Ascending aorta (tissue), 2 donors: ENCODE results near the gene TMEM263. TPM values are rescaled to one million over a fixed set of nuclear protein-coding genes. Genes with fewer than 3 reads are reported as not detected.

Experiments used
- DNase-seq, 2 donors: peaks; one replicate each; pipeline ENCODE4 v3.0.0-alpha.2; 2019; ENCODE audit warnings: low spot score in 2 of 2
- H3K27ac ChIP-seq, 2 donors: fragments of 200-600 bp; sonication (generic); one replicate each; pipeline ENCODE4 v1.5.1; 2016 to 2017; ENCODE audit warnings: mild to moderate bottlenecking in 1 of 2
- H3K27me3 ChIP-seq: fragments of 200-600 bp; sonication (generic); one replicate; pipeline ENCODE4 v1.5.1; 2017
- H3K36me3 ChIP-seq, 2 donors: fragments of 200-600 bp; sonication (generic); one replicate each; pipeline ENCODE4 v1.5.1; 2016
- H3K4me1 ChIP-seq, 2 donors: fragments of 200-600 bp; sonication (generic); one replicate each; pipeline ENCODE4 v1.5.1; 2016 to 2017; ENCODE audit warnings: mild to moderate bottlenecking in 1 of 2
- H3K4me3 ChIP-seq, 2 donors: fragments of 200-600 bp; sonication (generic); one replicate each; pipeline ENCODE4 v1.5.1; 2016 to 2017; ENCODE audit warnings: mild to moderate bottlenecking in 1 of 2
- H3K9me3 ChIP-seq, 2 donors: fragments of 200-600 bp; sonication (generic); one replicate each; pipeline ENCODE4 v1.5.1; 2016
- intact Hi-C: fragments of 100-400 bp; cut with DNase I; formaldehyde crosslinking; loops from one replicate; pipeline ENCODE4 v1.15.1; 2023
- total RNA-seq: library from RNA; depleted of rRNA; stranded (reverse); fragments of >200 nt; gene quantifications from one replicate; pipeline ENCODE4 v1.1.0, GENCODE V29; 2016
- TF ChIP-seq, protein P1 (sequence below), 3 experiments: fragments of 200-600 bp in 2 of 3; fragments of 450-650 bp in 1 of 3; sonication (generic) in 2 of 3; IDR thresholded peaks; one replicate each; pipeline ENCODE4 v1.5.1; 2016 to 2019; ENCODE audit warnings: antibody characterized with exemption in 3 of 3, mild to moderate bottlenecking in 1 of 3, moderate library complexity in 1 of 3

The TMEM263 gene
- total RNA-seq, 1 donor from 2014 or later, result 27.0 TPM

DNA sequence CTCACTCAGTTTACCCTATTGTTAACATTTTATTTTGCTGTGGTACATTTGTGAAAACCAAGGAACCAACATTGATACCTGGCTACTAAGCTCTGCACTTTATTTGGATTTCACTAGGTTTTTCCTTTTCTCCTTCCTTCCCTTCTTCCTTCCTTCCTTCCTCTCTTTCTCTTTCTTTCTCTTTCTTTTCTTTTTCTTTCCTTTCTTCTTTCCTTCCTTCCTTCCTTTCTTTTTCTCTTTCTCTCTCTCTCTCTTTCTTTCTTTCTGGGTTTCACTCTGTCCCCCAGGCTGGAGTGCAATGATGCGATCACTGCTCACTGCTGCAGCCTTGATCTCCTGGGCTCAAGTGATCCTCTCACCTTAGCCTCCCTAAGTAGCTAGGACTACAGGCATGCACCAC lies 29.1 kb upstream of the TMEM263 start:
- Histone ChIP-seq H3K4me3 (no peak overlapping the region), H3K27me3 (no peaks in the 10 kb centered on the region), H3K4me1 (no peaks in the 10 kb centered on the region), H3K27ac (no peak overlapping the region), H3K9me3 (no peaks in the 10 kb centered on the region), H3K36me3 (no peaks in the 10 kb centered on the region)
- TF ChIP-seq, protein P1, sequence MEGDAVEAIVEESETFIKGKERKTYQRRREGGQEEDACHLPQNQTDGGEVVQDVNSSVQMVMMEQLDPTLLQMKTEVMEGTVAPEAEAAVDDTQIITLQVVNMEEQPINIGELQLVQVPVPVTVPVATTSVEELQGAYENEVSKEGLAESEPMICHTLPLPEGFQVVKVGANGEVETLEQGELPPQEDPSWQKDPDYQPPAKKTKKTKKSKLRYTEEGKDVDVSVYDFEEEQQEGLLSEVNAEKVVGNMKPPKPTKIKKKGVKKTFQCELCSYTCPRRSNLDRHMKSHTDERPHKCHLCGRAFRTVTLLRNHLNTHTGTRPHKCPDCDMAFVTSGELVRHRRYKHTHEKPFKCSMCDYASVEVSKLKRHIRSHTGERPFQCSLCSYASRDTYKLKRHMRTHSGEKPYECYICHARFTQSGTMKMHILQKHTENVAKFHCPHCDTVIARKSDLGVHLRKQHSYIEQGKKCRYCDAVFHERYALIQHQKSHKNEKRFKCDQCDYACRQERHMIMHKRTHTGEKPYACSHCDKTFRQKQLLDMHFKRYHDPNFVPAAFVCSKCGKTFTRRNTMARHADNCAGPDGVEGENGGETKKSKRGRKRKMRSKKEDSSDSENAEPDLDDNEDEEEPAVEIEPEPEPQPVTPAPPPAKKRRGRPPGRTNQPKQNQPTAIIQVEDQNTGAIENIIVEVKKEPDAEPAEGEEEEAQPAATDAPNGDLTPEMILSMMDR (IDR thresholded peaks at IDR 0.05), result no peak
- DNase-seq, result no peak
- intact Hi-C loops, result no loop called here

DNA sequence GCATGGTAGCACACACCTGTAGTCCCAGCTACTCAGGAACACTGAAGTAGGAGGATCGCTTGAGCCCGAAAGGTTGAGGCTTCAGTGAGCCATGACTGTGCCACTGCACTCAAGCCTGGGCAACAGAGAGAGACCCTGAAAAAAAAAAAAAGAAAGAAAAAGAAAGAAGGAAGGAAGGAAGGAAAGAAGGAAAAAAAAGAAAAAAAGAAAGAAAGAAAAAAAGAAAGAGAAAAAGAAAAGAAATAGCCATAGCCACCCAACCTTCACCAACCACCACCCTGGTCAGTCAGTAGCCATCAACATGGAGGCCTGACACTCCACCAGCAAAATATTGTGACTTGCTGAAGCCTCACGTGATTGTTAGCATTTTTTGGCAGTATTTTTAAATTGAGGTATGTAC lies 21.4 kb upstream of the TMEM263 start:
- no peak overlapping the region for H3K27ac ChIP-seq
- no peaks in the 10 kb centered on the region for H3K27me3 ChIP-seq
- no peak overlapping the region for H3K4me3 ChIP-seq
- H3K9me3 ChIP-seq, result no peaks in the 10 kb centered on the region
- no peak for DNase-seq
- TF ChIP-seq, protein P1 (IDR thresholded peaks at IDR 0.05), result no peak
- H3K36me3 ChIP-seq, result no peaks in the 10 kb centered on the region
- intact Hi-C loops, result no loop called here
- no peaks in the 10 kb centered on the region for H3K4me1 ChIP-seq

DNA sequence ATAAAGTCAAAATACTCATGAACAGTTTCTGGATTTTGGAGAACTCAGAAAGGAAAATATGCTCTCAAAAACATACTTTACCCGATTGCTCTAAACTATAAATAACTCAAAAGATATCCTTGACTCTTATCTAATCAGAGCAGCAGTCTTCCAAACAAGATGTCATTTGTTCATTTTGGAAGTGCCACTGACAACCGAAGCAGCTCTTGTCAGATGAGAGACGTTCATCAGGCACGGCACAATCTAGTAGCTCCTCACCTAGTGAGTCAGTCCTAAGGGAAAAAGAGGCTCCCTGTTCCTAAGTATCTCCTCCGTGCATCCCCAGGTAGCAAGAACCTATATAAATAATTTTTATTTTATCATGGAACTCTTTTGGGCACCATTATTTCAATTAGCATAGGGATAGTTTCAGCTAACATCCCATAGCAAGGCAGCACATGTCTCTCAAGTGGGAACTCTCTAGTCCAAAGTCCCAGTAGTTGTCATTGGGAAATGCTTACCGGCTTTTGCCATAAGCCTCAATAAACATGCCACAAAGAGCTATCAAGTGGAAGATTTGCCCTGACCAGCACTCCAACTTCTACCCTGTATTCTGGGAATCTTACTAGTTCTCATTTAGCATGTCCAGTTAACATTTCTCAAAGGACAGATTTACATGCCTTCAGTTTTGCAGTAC lies 14.1 kb upstream of the TMEM263 start:
- no peak for DNase-seq
- Histone ChIP-seq H3K4me3 (no peak overlapping the region), H3K27ac (peak overlapping the region; percentile 39 to 43), H3K9me3 (no peaks in the 10 kb centered on the region), H3K4me1 (peaks cover 0 to 7% of the 10 kb centered on the region in 2 donors), H3K36me3 (no peaks in the 10 kb centered on the region), H3K27me3 (no peaks in the 10 kb centered on the region)
- intact Hi-C loops, result no loop called here
- TF ChIP-seq, protein P1 (IDR thresholded peaks at IDR 0.05), result no peak

DNA sequence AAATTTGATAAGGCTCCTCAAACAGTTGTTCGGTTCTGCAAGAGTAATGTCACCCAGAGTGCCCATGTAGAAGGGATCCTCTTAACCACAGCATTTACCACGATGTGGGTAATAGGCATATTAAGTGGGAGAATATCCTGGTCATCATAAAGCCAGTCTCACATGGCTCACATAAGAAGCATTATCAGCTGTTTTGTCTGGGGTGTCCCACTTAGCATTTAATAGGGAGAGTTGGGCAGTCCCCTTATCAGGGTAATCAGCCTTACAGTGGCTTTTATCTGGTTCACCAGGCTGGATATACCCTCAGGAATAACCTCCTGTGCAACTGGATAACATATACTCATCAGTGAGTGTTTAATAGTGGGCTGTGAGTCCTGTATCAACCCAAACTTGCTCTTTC lies 12.9 kb upstream of the TMEM263 start:
- no peak overlapping the region for H3K4me3 ChIP-seq
- no peak overlapping the region for H3K27ac ChIP-seq
- TF ChIP-seq, protein P1 (IDR thresholded peaks at IDR 0.05), result no peak
- no peaks in the 10 kb centered on the region for H3K36me3 ChIP-seq
- H3K27me3 ChIP-seq, result no peaks in the 10 kb centered on the region
- no peak for DNase-seq
- intact Hi-C loops, result no loop called here
- H3K9me3 ChIP-seq, result no peaks in the 10 kb centered on the region
- H3K4me1 ChIP-seq, result peaks cover 0 to 7% of the 10 kb centered on the region in 2 donors

DNA sequence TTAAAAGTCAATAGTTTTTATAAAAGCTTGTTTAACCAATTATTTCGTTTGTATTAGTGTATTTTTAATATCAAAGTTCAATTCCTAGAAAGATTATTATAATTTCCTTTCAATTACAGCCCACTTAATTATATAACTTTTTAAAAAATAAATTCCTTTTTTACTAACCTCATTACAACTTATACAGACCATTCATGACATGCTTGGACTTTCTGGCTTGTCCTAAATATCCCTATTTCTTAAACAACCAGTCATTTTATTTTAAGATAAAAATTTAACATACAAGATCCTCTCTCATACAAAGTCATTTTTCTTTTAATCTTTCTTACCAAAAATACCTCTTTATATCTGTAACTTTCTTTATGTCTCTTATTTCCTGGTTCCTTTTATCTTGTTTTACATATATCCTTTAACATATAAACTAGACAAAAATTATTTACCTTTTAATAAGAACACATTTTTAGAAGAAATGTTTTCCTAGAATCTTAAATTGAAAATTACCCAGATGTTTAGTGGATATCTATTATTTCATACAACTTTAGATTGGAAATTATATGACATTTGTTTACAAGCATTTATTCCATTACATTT lies 10.4 kb upstream of the TMEM263 start:
- Histone ChIP-seq H3K4me3 (no peak overlapping the region), H3K36me3 (no peaks in the 10 kb centered on the region), H3K9me3 (no peaks in the 10 kb centered on the region), H3K4me1 (peaks cover 0 to 7% of the 10 kb centered on the region in 2 donors), H3K27me3 (no peaks in the 10 kb centered on the region), H3K27ac (no peak overlapping the region)
- DNase-seq, result no peak
- TF ChIP-seq, protein P1 (IDR thresholded peaks at IDR 0.05), result no peak
- intact Hi-C loops, result no loop called here
